Measurements from ENCODE around the gene CTSG. TPM values are rescaled to one million over a fixed set of nuclear protein-coding genes. Genes with fewer than 3 reads are reported as not detected.

The CTSG gene
- total RNA-seq (2022) (not detected in 2 replicates), Bru-seq, nascent RNA (not detected), BruChase-seq, experiment 1, labeled RNA remaining after a 2-hour chase (not detected), BruChase-seq, experiment 2, labeled RNA remaining after a 6-hour chase (not detected)
- long read RNA-seq, result 0 reads

GRCh38 chr14:24576182-24576581 lies at the start of gene CTSG:
Gene CTSG, minus strand, starts transcription at chr14:24576250. Its CDS starts 27 bp downstream, at chr14:24576223.
- peaks cover 6% of the 10 kb centered on the region for H3K4me1 Mint-ChIP-seq (ENCODE audit: low read depth, unreplicated experiment)
- H3K36me3 ChIP-seq (ENCODE audit: control insufficient read depth, insufficient read depth, low read length), result no peaks in the 10 kb centered on the region
- no peak for DNase-seq
- no peaks in the 10 kb centered on the region; the same call in 1 of the 2 replicates for H3K9me3 ChIP-seq
- intact Hi-C loops (cut with micrococcal nuclease; ENCODE audit: unreplicated experiment), result no loop called here
- no peak within 1 kb of the TSS for H3K4me3 ChIP-seq (ENCODE audit: low read depth, low read length)
- no peaks in the 10 kb centered on the region for H3K4me1 ChIP-seq
- BruUV-seq (replicated peaks), result no TSS peak
- CTCF ChIA-PET, result no interaction called here
- H3K27ac Mint-ChIP-seq (ENCODE audit: unreplicated experiment), result no peak within 1 kb of the TSS
- POLR2A ChIA-PET, result no interaction called here
- no peaks in the 10 kb centered on the region for H3K36me3 Mint-ChIP-seq (ENCODE audit: insufficient read depth, unreplicated experiment)
- no peaks in the 10 kb centered on the region for H3K9me3 Mint-ChIP-seq (ENCODE audit: unreplicated experiment)
- H3K4me3 Mint-ChIP-seq (ENCODE audit: unreplicated experiment), result no peak within 1 kb of the TSS
- no peaks in the 10 kb centered on the region for H3K27me3 ChIP-seq (replicated peaks; ENCODE audit: control insufficient read depth, insufficient read depth, low read length)
- peaks cover 10% of the 10 kb centered on the region for H3K27me3 Mint-ChIP-seq (ENCODE audit: insufficient read depth, unreplicated experiment)
- no peak for TF ChIP-seq CTCF (IDR thresholded peaks at IDR 0.05; ENCODE audit: insufficient read depth in 1 of 2, low read depth in 1 of 2, low read length in 1 of 2, severe bottlenecking in 1 of 2, unreplicated experiment in 1 of 2)

GRCh38 chr14:24613747-24614146 lies 37.7 kb upstream of the CTSG start:
- no peaks in the 10 kb centered on the region for H3K9me3 Mint-ChIP-seq (ENCODE audit: unreplicated experiment)
- H3K36me3 ChIP-seq (ENCODE audit: control insufficient read depth, insufficient read depth, low read length), result no peaks in the 10 kb centered on the region
- DNase-seq, result no peak
- ChIA-PET CTCF (no interaction called here), POLR2A (no interaction called here)
- intact Hi-C loops (cut with micrococcal nuclease; ENCODE audit: unreplicated experiment), result no loop called here
- TF ChIP-seq CTCF (IDR thresholded peaks at IDR 0.05; ENCODE audit: insufficient read depth in 1 of 2, low read depth in 1 of 2, low read length in 1 of 2, severe bottlenecking in 1 of 2, unreplicated experiment in 1 of 2), result no peak
- peaks cover 9% of the 10 kb centered on the region for H3K27me3 Mint-ChIP-seq (ENCODE audit: insufficient read depth, unreplicated experiment)
- H3K4me3 Mint-ChIP-seq (ENCODE audit: unreplicated experiment), result no peak overlapping the region
- no peak overlapping the region for H3K4me3 ChIP-seq (ENCODE audit: low read depth, low read length)
- BruUV-seq (replicated peaks), result no TSS peak
- no peaks in the 10 kb centered on the region for H3K9me3 ChIP-seq
- no peaks in the 10 kb centered on the region for H3K4me1 ChIP-seq
- H3K27me3 ChIP-seq (replicated peaks; ENCODE audit: control insufficient read depth, insufficient read depth, low read length), result no peaks in the 10 kb centered on the region; the same call in 1 of the 2 replicates
- H3K27ac Mint-ChIP-seq (ENCODE audit: unreplicated experiment), result no peak overlapping the region
- H3K4me1 Mint-ChIP-seq (ENCODE audit: low read depth, unreplicated experiment), result no peaks in the 10 kb centered on the region
- no peaks in the 10 kb centered on the region for H3K36me3 Mint-ChIP-seq (ENCODE audit: insufficient read depth, unreplicated experiment)

- no peak for TF ChIP-seq CTCF (IDR thresholded peaks at IDR 0.05; ENCODE audit: insufficient read depth in 1 of 2, low read depth in 1 of 2, low read length in 1 of 2, severe bottlenecking in 1 of 2, unreplicated experiment in 1 of 2)
- H3K4me1 ChIP-seq, result no peaks in the 10 kb centered on the region
- Mint-ChIP-seq H3K4me1 (ENCODE audit: low read depth, unreplicated experiment) (no peaks in the 10 kb centered on the region), H3K27me3 (ENCODE audit: insufficient read depth, unreplicated experiment) (peaks cover 9% of the 10 kb centered on the region), H3K9me3 (ENCODE audit: unreplicated experiment) (no peaks in the 10 kb centered on the region), H3K27ac (ENCODE audit: unreplicated experiment) (no peak overlapping the region), H3K36me3 (ENCODE audit: insufficient read depth, unreplicated experiment) (no peaks in the 10 kb centered on the region), H3K4me3 (ENCODE audit: unreplicated experiment) (no peak overlapping the region)
- intact Hi-C loops (cut with micrococcal nuclease; ENCODE audit: unreplicated experiment), result no loop called here
- no TSS peak for BruUV-seq (replicated peaks)
- H3K9me3 ChIP-seq, result no peaks in the 10 kb centered on the region
- POLR2A ChIA-PET, result no interaction called here
- CTCF ChIA-PET, result no interaction called here
- no peak for DNase-seq
- H3K36me3 ChIP-seq (ENCODE audit: control insufficient read depth, insufficient read depth, low read length), result no peaks in the 10 kb centered on the region
- no peak overlapping the region for H3K4me3 ChIP-seq (ENCODE audit: low read depth, low read length)
- no peaks in the 10 kb centered on the region; the same call in 1 of the 2 replicates for H3K27me3 ChIP-seq (replicated peaks; ENCODE audit: control insufficient read depth, insufficient read depth, low read length)
Observed at GRCh38 chr14:24613241-24613640, 37.2 kb upstream of the CTSG start.
